GM19463 (cell line): ENCODE results near the gene MBD3L5.
"Not testable (repeated sequence)": the region's sequence is repeated elsewhere in the genome, so short reads cannot be mapped to it uniquely, and the experiment has no call there.

Experiments used
- ATAC-seq: cut with Tn5 transposase; IDR thresholded peaks from one replicate; pipeline ENCODE4 v1.9.1; 2021; ENCODE audit warnings: mild to moderate bottlenecking, moderate library complexity; ENCODE audit not compliant: unreplicated experiment

Gene MBD3L5

GRCh38 chr19:7030278-7030677, at the start of gene MBD3L5:
Gene MBD3L5, plus strand, starts transcription at chr19:7030578. Its CDS starts 34 bp downstream, at chr19:7030612.
- not testable (repeated sequence) for ATAC-seq

GRCh38 chr19:6983448-6983847, 46.9 kb upstream of the MBD3L5 start:
- no peak for ATAC-seq

- no peak for ATAC-seq
Measured at GRCh38 chr19:6987850-6988249, 42.5 kb upstream of the MBD3L5 start.

GRCh38 chr19:6988257-6988656, 42.1 kb upstream of the MBD3L5 start:
- ATAC-seq = no peak

GRCh38 chr19:6995054-6995453, 35.3 kb upstream of the MBD3L5 start:
- no peak for ATAC-seq

- ATAC-seq = no peak
Measured at GRCh38 chr19:6996810-6997209, 33.6 kb upstream of the MBD3L5 start.

GRCh38 chr19:6997679-6998445, 32.5 kb upstream of the MBD3L5 start:
- no peak for ATAC-seq

GRCh38 chr19:6999933-7000332, 30.4 kb upstream of the MBD3L5 start:
- no peak for ATAC-seq

GRCh38 chr19:7000333-7000732, 30.0 kb upstream of the MBD3L5 start:
- ATAC-seq = no peak

- ATAC-seq = no peak
Measured at GRCh38 chr19:7000816-7001215, 29.6 kb upstream of the MBD3L5 start.

GRCh38 chr19:7004313-7004931, 26.0 kb upstream of the MBD3L5 start:
- ATAC-seq = no peak

- ATAC-seq = no peak
Measured at GRCh38 chr19:7006135-7006704, 24.2 kb upstream of the MBD3L5 start.

GRCh38 chr19:7007859-7008258, 22.5 kb upstream of the MBD3L5 start:
- no peak for ATAC-seq

- ATAC-seq = no peak
Measured at GRCh38 chr19:7010722-7011593, 19.4 kb upstream of the MBD3L5 start.

GRCh38 chr19:7013678-7014077, 16.7 kb upstream of the MBD3L5 start:
- ATAC-seq = no peak

GRCh38 chr19:7018828-7019227, 11.6 kb upstream of the MBD3L5 start:
- no peak for ATAC-seq

- ATAC-seq = not testable (repeated sequence)
Measured at GRCh38 chr19:7021331-7021730, 9.0 kb upstream of the MBD3L5 start, which contains the start of gene MBD3L2B. Gene MBD3L2B, minus strand, starts transcription at chr19:7021431. Its CDS starts 34 bp downstream, at chr19:7021397.

- ATAC-seq = not testable (repeated sequence)
Measured at GRCh38 chr19:7028790-7029189, 1.6 kb upstream of the MBD3L5 start.

GRCh38 chr19:7040079-7040478, 9.7 kb downstream of the MBD3L5 start, which contains the start of gene MBD3L4:
Gene MBD3L4, minus strand, starts transcription at chr19:7040179. Its CDS starts 35 bp downstream, at chr19:7040144.
- not testable (repeated sequence) for ATAC-seq

- not testable (repeated sequence) for ATAC-seq
Measured at GRCh38 chr19:7041563-7041962, 11.2 kb downstream of the MBD3L5 start.

GRCh38 chr19:7049021-7049420, 18.6 kb downstream of the MBD3L5 start, which contains the start of gene MBD3L2:
Gene MBD3L2, plus strand, starts transcription at chr19:7049321. Its CDS starts 53 bp downstream, at chr19:7049374.
- ATAC-seq = not testable (repeated sequence)
